Measurements from ENCODE around the gene CYP2F1. TPM values are rescaled to one million over a fixed set of nuclear protein-coding genes. Genes with fewer than 3 reads are reported as not detected.
"Not testable (repeated sequence)": the region's sequence is repeated elsewhere in the genome, so short reads cannot be mapped to it uniquely, and the experiment has no call there.

CYP2F1 gene
- total and polyA plus RNA-seq, 4 donors, result not detected

GRCh38 chr19:41149831-41150230, 35.6 kb downstream of the CYP2F1 start:
- 94% methylated on average over 2 of the region's 2 CpGs for WGBS

GRCh38 chr19:41150986-41151385, 36.8 kb downstream of the CYP2F1 start:
- H3K4me3 ChIP-seq (ENCODE audit: low read depth in 1 of 3, low read length in 3 of 3); H3K9me3 ChIP-seq (ENCODE audit: control insufficient read depth in 4 of 4, low read length in 3 of 4); DNase-seq (ENCODE audit: low spot score); H3K4me1 ChIP-seq (ENCODE audit: control insufficient read depth in 4 of 4, insufficient read depth in 4 of 4, low read length in 3 of 4); H3K27ac ChIP-seq (ENCODE audit: low read depth in 1 of 2, low read length in 2 of 2); H3K9ac ChIP-seq (ENCODE audit: low read depth in 1 of 2, low read length in 2 of 2); H3K36me3 ChIP-seq (ENCODE audit: control insufficient read depth in 4 of 4, insufficient read depth in 3 of 4, low read depth in 1 of 4, low read length in 3 of 4); H3K27me3 ChIP-seq (ENCODE audit: control insufficient read depth in 4 of 4, insufficient read depth in 4 of 4, low read length in 3 of 4): not testable (repeated sequence)
- 84% methylated on average over 7 of the region's 7 CpGs for WGBS

More at GRCh38 chr19:41149831-41150230, 35.6 kb downstream of the CYP2F1 start:
- H3K36me3 ChIP-seq (ENCODE audit: control insufficient read depth in 4 of 4, insufficient read depth in 3 of 4, low read depth in 1 of 4, low read length in 3 of 4), result no peaks in the 10 kb centered on the region
- H3K4me3 ChIP-seq (ENCODE audit: low read depth in 1 of 3, low read length in 3 of 3), result no peak overlapping the region
- no peak overlapping the region for H3K9ac ChIP-seq (ENCODE audit: low read depth in 1 of 2, low read length in 2 of 2)
- no peaks in the 10 kb centered on the region for H3K4me1 ChIP-seq (ENCODE audit: control insufficient read depth in 4 of 4, insufficient read depth in 4 of 4, low read length in 3 of 4)
- no peak for TF ChIP-seq RXRA (IDR thresholded peaks at IDR 0.05)
- no peak for TF ChIP-seq FOXA2 (IDR thresholded peaks at IDR 0.05)
- no peak for TF ChIP-seq JUND (IDR thresholded peaks at IDR 0.05)
- TF ChIP-seq SP1 (IDR thresholded peaks at IDR 0.05), result no peak
- no peak for TF ChIP-seq EGR1 (IDR thresholded peaks at IDR 0.05; ENCODE audit: low read depth in 2 of 2)
- TF ChIP-seq YY1 (IDR thresholded peaks at IDR 0.05), result no peak
- TF ChIP-seq HNF4G (IDR thresholded peaks at IDR 0.05), result no peak
- TF ChIP-seq, protein P1, sequence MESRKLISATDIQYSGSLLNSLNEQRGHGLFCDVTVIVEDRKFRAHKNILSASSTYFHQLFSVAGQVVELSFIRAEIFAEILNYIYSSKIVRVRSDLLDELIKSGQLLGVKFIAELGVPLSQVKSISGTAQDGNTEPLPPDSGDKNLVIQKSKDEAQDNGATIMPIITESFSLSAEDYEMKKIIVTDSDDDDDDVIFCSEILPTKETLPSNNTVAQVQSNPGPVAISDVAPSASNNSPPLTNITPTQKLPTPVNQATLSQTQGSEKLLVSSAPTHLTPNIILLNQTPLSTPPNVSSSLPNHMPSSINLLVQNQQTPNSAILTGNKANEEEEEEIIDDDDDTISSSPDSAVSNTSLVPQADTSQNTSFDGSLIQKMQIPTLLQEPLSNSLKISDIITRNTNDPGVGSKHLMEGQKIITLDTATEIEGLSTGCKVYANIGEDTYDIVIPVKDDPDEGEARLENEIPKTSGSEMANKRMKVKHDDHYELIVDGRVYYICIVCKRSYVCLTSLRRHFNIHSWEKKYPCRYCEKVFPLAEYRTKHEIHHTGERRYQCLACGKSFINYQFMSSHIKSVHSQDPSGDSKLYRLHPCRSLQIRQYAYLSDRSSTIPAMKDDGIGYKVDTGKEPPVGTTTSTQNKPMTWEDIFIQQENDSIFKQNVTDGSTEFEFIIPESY (IDR thresholded peaks at IDR 0.05), result no peak
- no peak for TF ChIP-seq RAD21 (IDR thresholded peaks at IDR 0.05)
- TF ChIP-seq HNF4A (conservative IDR thresholded peaks at IDR 0.05), result no peak
- TF ChIP-seq, protein P2, sequence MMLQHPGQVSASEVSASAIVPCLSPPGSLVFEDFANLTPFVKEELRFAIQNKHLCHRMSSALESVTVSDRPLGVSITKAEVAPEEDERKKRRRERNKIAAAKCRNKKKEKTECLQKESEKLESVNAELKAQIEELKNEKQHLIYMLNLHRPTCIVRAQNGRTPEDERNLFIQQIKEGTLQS (IDR thresholded peaks at IDR 0.05), result no peak
- TF ChIP-seq NR2F2 (IDR thresholded peaks at IDR 0.05), result no peak
- no peak for TF ChIP-seq CTCF (IDR thresholded peaks at IDR 0.05; ENCODE audit: low read depth, low read length, missing input control)
- TF ChIP-seq TAF1 (conservative IDR thresholded peaks at IDR 0.05), result no peak
- H3K9me3 ChIP-seq (ENCODE audit: control insufficient read depth in 4 of 4, low read length in 3 of 4), result no peaks in the 10 kb centered on the region
- DNase-seq (ENCODE audit: low spot score), result no peak
- no peak overlapping the region for H3K27ac ChIP-seq (ENCODE audit: low read depth in 1 of 2, low read length in 2 of 2)
- H3K27me3 ChIP-seq (ENCODE audit: control insufficient read depth in 4 of 4, insufficient read depth in 4 of 4, low read length in 3 of 4), result no peaks in the 10 kb centered on the region

DNA sequence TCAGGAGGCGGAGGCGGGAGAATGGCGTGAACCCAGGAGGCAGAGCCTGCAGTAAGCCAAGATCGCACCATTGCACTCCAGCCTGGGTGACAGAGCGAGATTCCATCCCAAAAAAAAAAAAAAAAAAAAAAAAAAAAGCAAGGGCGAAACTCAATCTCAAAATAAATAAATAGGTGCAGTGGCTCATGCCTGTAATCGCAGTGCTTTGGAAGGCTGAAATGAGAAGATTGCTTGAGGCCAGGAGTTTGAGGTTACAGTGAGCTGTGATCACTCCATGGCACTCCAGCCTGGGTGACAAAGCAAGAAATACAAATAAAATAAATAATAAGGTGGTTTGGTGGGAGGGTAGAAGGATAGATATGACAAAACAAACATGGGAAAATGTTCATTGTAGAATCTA, 39.8 kb downstream of the CYP2F1 start:
- H3K9me3 ChIP-seq (ENCODE audit: control insufficient read depth in 4 of 4, low read length in 3 of 4), result no peaks in the 10 kb centered on the region
- TF ChIP-seq HNF4G (IDR thresholded peaks at IDR 0.05) (no peak), RAD21 (IDR thresholded peaks at IDR 0.05) (no peak), FOXA1 (IDR thresholded peaks at IDR 0.05) (no peak), JUND (IDR thresholded peaks at IDR 0.05) (no peak), FOXA2 (IDR thresholded peaks at IDR 0.05) (no peak), NR2F2 (IDR thresholded peaks at IDR 0.05) (no peak), RXRA (IDR thresholded peaks at IDR 0.05) (no peak), HNF4A (conservative IDR thresholded peaks at IDR 0.05) (no peak), TAF1 (conservative IDR thresholded peaks at IDR 0.05) (no peak)
- TF ChIP-seq, protein P2 (IDR thresholded peaks at IDR 0.05), result no peak
- TF ChIP-seq, protein P1 (IDR thresholded peaks at IDR 0.05), result no peak
- H3K36me3 ChIP-seq (ENCODE audit: control insufficient read depth in 4 of 4, insufficient read depth in 3 of 4, low read depth in 1 of 4, low read length in 3 of 4), result no peaks in the 10 kb centered on the region
- H3K27me3 ChIP-seq (ENCODE audit: control insufficient read depth in 4 of 4, insufficient read depth in 4 of 4, low read length in 3 of 4), result no peaks in the 10 kb centered on the region
- whole genome bisulfite sequencing, result 94% methylated on average over 7 of the region's 7 CpGs
- DNase-seq (ENCODE audit: low spot score), result no peak
- no peaks in the 10 kb centered on the region for H3K4me1 ChIP-seq (ENCODE audit: control insufficient read depth in 4 of 4, insufficient read depth in 4 of 4, low read length in 3 of 4)
- no peak overlapping the region for H3K4me3 ChIP-seq (ENCODE audit: low read depth in 1 of 3, low read length in 3 of 3)
- no peak overlapping the region for H3K27ac ChIP-seq (ENCODE audit: low read depth in 1 of 2, low read length in 2 of 2)
- H3K9ac ChIP-seq (ENCODE audit: low read depth in 1 of 2, low read length in 2 of 2), result no peak overlapping the region

Measured in liver (tissue), 9 donors.